ENCODE data around the gene TNNI2. TPM values are rescaled to one million over a fixed set of nuclear protein-coding genes. Genes with fewer than 3 reads are reported as not detected.
A peak's percentile ranks its signal among the peaks of the same experiment; 100 is the strongest.

Gene TNNI2
- total RNA-seq, 1 donor from 2014 or later = not detected

GRCh38 chr11:1858154-1858553, 19.4 kb downstream of the TNNI2 start:
- DNase-seq (ENCODE audit: low read depth in 2 of 2) = no peak

- no peak for DNase-seq (ENCODE audit: low read depth in 2 of 2)
These were observed 19.8 kb downstream of the TNNI2 start for GRCh38 chr11:1858576-1858975.

GRCh38 chr11:1859004-1859403, 20.2 kb downstream of the TNNI2 start:
- no peak for DNase-seq (ENCODE audit: low read depth in 2 of 2)

GRCh38 chr11:1860108-1860507, 21.3 kb downstream of the TNNI2 start:
- no peak for DNase-seq (ENCODE audit: low read depth in 2 of 2)

- DNase-seq (ENCODE audit: low read depth in 2 of 2) = no peak
These were observed 22.9 kb downstream of the TNNI2 start for GRCh38 chr11:1861435-1862411.

- DNase-seq (ENCODE audit: low read depth in 2 of 2) = peak; percentile 46 to 52
These were observed 24.0 kb downstream of the TNNI2 start for GRCh38 chr11:1862588-1863351.

- DNase-seq (ENCODE audit: low read depth in 2 of 2) = peak; percentile 89 to 92
These were observed 24.8 kb downstream of the TNNI2 start for GRCh38 chr11:1863352-1864216.

GRCh38 chr11:1864231-1864630, 25.4 kb downstream of the TNNI2 start:
- no peak for DNase-seq (ENCODE audit: low read depth in 2 of 2)

- DNase-seq (ENCODE audit: low read depth in 2 of 2) = no peak
These were observed 26.3 kb downstream of the TNNI2 start for GRCh38 chr11:1864831-1865665.

GRCh38 chr11:1866226-1866625, 27.4 kb downstream of the TNNI2 start:
- DNase-seq (ENCODE audit: low read depth in 2 of 2) = no peak

- no peak for DNase-seq (ENCODE audit: low read depth in 2 of 2)
These were observed 28.0 kb downstream of the TNNI2 start for GRCh38 chr11:1866776-1867175.

- no peak for DNase-seq (ENCODE audit: low read depth in 2 of 2)
These were observed 28.6 kb downstream of the TNNI2 start for GRCh38 chr11:1867381-1867780.

GRCh38 chr11:1868056-1868635, 29.4 kb downstream of the TNNI2 start:
- no peak for DNase-seq (ENCODE audit: low read depth in 2 of 2)

GRCh38 chr11:1868636-1869291, 30.0 kb downstream of the TNNI2 start:
- DNase-seq (ENCODE audit: low read depth in 2 of 2) = no peak

GRCh38 chr11:1869427-1870325, 30.9 kb downstream of the TNNI2 start:
- DNase-seq (ENCODE audit: low read depth in 2 of 2) = no peak

- no peak for DNase-seq (ENCODE audit: low read depth in 2 of 2)
These were observed 31.5 kb downstream of the TNNI2 start for GRCh38 chr11:1870326-1870696.

GRCh38 chr11:1870721-1871466, 32.1 kb downstream of the TNNI2 start:
- no peak for DNase-seq (ENCODE audit: low read depth in 2 of 2)

GRCh38 chr11:1871531-1871930, 32.8 kb downstream of the TNNI2 start:
- no peak for DNase-seq (ENCODE audit: low read depth in 2 of 2)

Data from lung microvascular endothelial cell (primary cell).